Fibroblast of lung (primary cell): ENCODE measurements around the gene CABP7. TPM values are rescaled to one million over a fixed set of nuclear protein-coding genes. Genes with fewer than 3 reads are reported as not detected.

Experiments used
- DNase-seq, 2 donors: peaks; one replicate each; pipeline versions ENCODE4 v3.0.0 to v3.0.0-alpha.2; 2010; ENCODE audit warnings: low read depth in 2 of 2
- H2AFZ ChIP-seq: 2 replicates; pipeline ENCODE4 v1.5.1; 2012; ENCODE audit warnings: low read length, control low read depth, inconsistent platforms
- H3K27ac ChIP-seq: 2 replicates; pipeline ENCODE4 v1.5.1; 2011; ENCODE audit warnings: low read length, control low read depth; ENCODE audit not compliant: insufficient read depth
- H3K27me3 ChIP-seq: 2 replicates; pipeline ENCODE4 v1.5.1; 2011; ENCODE audit warnings: mild to moderate bottlenecking, low read length; ENCODE audit not compliant: control insufficient read depth, insufficient read depth
- H3K36me3 ChIP-seq: 2 replicates; pipeline ENCODE4 v1.5.1; 2011; ENCODE audit warnings: low read length; ENCODE audit not compliant: control insufficient read depth, insufficient read depth
- H3K4me1 ChIP-seq: 2 replicates; pipeline ENCODE4 v1.5.1; 2011; ENCODE audit warnings: low read length; ENCODE audit not compliant: control insufficient read depth, insufficient read depth; ENCODE audit errors: extremely low read depth
- H3K4me2 ChIP-seq: 2 replicates; pipeline ENCODE4 v1.5.1; 2011; ENCODE audit warnings: low read length, control low read depth; ENCODE audit not compliant: insufficient read depth; ENCODE audit errors: extremely low read depth
- H3K4me3 ChIP-seq, 4 experiments: fragments of 200-600 bp in 1 of 4; sonication (generic) in 1 of 4; replicated peaks in 1 of 4; 2 replicates each; pipeline ENCODE4 v1.5.1; 2011 to 2016; ENCODE audit warnings: low read length in 4 of 4, low read depth in 3 of 4, mild to moderate bottlenecking in 3 of 4, control low read depth in 2 of 4, inconsistent platforms in 1 of 4, mixed read lengths in 1 of 4; ENCODE audit not compliant: insufficient read depth in 1 of 4; ENCODE audit errors: control extremely low read depth in 1 of 4
- H3K79me2 ChIP-seq: 2 replicates; pipeline ENCODE4 v1.5.1; 2012; ENCODE audit warnings: mild to moderate bottlenecking, low read length, inconsistent platforms; ENCODE audit not compliant: control insufficient read depth, insufficient read depth
- H3K9ac ChIP-seq: 2 replicates; pipeline ENCODE4 v1.5.1; 2011; ENCODE audit warnings: mild to moderate bottlenecking, low read length, control low read depth; ENCODE audit not compliant: insufficient read depth
- H3K9me3 ChIP-seq: 2 replicates; pipeline ENCODE4 v1.5.1; 2012; ENCODE audit warnings: low read depth, low read length; ENCODE audit not compliant: control insufficient read depth, insufficient read depth
- H4K20me1 ChIP-seq: 2 replicates; pipeline ENCODE4 v1.5.1; 2011; ENCODE audit warnings: low read length; ENCODE audit not compliant: control insufficient read depth, insufficient read depth; ENCODE audit errors: extremely low read depth
- EZH2 ChIP-seq: IDR thresholded peaks from 2 replicates; pipeline ENCODE4 v1.5.1; 2012; ENCODE audit warnings: low read length, control low read depth, mild to moderate bottlenecking; ENCODE audit errors: missing control alignments
- polyA plus RNA-seq, 2 donors: library from polyadenylated mRNA; depleted of rRNA in 1 of 2; stranded (reverse) in 1 of 2; unstranded in 1 of 2; fragments of >200 nt; gene quantifications; 2 replicates each; pipeline ENCODE4 v1.2.1, GENCODE V29; 2011 to 2012; ENCODE audit warnings: missing spikeins in 1 of 2
- total RNA-seq: library from RNA; depleted of rRNA; stranded (reverse); fragments of >200 nt; gene quantifications from 2 replicates; pipeline ENCODE4 v1.2.1, GENCODE V29; 2014
- TF ChIP-seq, protein P1 (sequence below), 2 donors: IDR thresholded peaks in 1 of 2; conservative IDR thresholded peaks in 1 of 2; 1 replicate in 1 of 2; 2 replicates in 1 of 2; pipeline ENCODE4 v1.5.1; 2011 to 2012; ENCODE audit warnings: low read length in 2 of 2, control low read depth in 1 of 2, inconsistent platforms in 1 of 2, low read depth in 1 of 2, mild to moderate bottlenecking in 1 of 2

CABP7 gene
- total and polyA plus RNA-seq, 2 donors (not counting 1 experiment from before 2014, with no cell fraction given) = not detected

GRCh38 chr22:29707471-29707870, 12.3 kb upstream of the CABP7 start:
- Histone ChIP-seq H3K27me3 (peaks cover 23% of the 10 kb centered on the region), H3K4me2 (no peak overlapping the region), H3K36me3 (no peaks in the 10 kb centered on the region), H3K4me3 (no peak overlapping the region), H3K27ac (no peak overlapping the region), H2AFZ (no peak overlapping the region), H3K9me3 (no peaks in the 10 kb centered on the region), H4K20me1 (no peaks in the 10 kb centered on the region), H3K9ac (no peak overlapping the region), H3K4me1 (no peaks in the 10 kb centered on the region), H3K79me2 (no peaks in the 10 kb centered on the region)
- TF ChIP-seq, protein P1, sequence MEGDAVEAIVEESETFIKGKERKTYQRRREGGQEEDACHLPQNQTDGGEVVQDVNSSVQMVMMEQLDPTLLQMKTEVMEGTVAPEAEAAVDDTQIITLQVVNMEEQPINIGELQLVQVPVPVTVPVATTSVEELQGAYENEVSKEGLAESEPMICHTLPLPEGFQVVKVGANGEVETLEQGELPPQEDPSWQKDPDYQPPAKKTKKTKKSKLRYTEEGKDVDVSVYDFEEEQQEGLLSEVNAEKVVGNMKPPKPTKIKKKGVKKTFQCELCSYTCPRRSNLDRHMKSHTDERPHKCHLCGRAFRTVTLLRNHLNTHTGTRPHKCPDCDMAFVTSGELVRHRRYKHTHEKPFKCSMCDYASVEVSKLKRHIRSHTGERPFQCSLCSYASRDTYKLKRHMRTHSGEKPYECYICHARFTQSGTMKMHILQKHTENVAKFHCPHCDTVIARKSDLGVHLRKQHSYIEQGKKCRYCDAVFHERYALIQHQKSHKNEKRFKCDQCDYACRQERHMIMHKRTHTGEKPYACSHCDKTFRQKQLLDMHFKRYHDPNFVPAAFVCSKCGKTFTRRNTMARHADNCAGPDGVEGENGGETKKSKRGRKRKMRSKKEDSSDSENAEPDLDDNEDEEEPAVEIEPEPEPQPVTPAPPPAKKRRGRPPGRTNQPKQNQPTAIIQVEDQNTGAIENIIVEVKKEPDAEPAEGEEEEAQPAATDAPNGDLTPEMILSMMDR (conservative IDR thresholded peaks at IDR 0.05 in 1 of 2, IDR thresholded peaks at IDR 0.05 in 1 of 2; ENCODE audit: low read depth in 1 of 2, low read length in 2 of 2) = no peak
- TF ChIP-seq EZH2 = no peak
- DNase-seq = no peak

- H3K9me3 ChIP-seq = no peaks in the 10 kb centered on the region
- H3K27ac ChIP-seq = no peak overlapping the region
- H3K4me3 ChIP-seq = no peak overlapping the region
- no peak overlapping the region for H2AFZ ChIP-seq
- no peaks in the 10 kb centered on the region for H3K79me2 ChIP-seq
- H4K20me1 ChIP-seq = no peaks in the 10 kb centered on the region
- no peaks in the 10 kb centered on the region for H3K4me1 ChIP-seq
- H3K36me3 ChIP-seq = no peaks in the 10 kb centered on the region
- TF ChIP-seq, protein P1 (conservative IDR thresholded peaks at IDR 0.05 in 1 of 2, IDR thresholded peaks at IDR 0.05 in 1 of 2; ENCODE audit: low read depth in 1 of 2, low read length in 2 of 2) = no peak
- no peak for TF ChIP-seq EZH2
- no peak overlapping the region for H3K9ac ChIP-seq
- DNase-seq = no peak
- peaks cover 27% of the 10 kb centered on the region for H3K27me3 ChIP-seq
- H3K4me2 ChIP-seq = no peak overlapping the region
Measured at GRCh38 chr22:29710193-29710592, 9.6 kb upstream of the CABP7 start.

DNA sequence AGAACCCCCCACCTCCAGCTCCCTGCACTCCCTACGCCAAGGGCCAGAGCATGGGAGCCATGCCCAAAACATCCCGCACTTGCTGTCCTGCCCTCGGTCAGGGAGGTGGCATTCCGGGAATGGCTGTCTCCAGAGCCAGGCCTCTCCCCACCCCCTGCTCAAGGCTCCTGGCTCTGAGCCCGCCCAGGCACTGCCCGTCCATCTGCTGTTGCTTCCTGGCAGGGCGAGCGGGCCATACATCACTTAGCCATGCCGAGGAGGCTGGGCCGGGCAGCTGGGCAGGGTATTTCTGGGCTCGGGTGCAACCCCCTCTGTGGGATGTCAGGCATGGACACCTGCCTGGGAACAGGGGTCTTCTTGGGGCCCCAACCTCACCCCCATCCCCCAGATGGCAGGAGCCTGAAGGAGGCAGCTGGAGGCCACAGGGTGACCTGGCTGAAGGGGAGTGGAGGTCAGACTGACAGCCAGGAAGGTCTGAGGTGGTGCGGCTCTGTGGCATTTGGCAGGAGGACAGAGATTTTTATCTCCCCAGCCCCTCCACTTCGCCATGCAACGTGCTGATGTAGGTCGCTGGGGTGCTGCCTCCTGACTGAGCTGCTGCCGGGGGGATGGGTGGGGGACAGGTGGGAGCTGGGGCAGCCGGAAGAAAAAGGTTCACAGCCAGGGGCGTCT, 8.7 kb upstream of the CABP7 start:
- Histone ChIP-seq H3K27me3 (peaks cover 30% of the 10 kb centered on the region), H3K79me2 (no peaks in the 10 kb centered on the region), H3K4me2 (no peak overlapping the region), H2AFZ (no peak overlapping the region), H4K20me1 (no peaks in the 10 kb centered on the region), H3K27ac (no peak overlapping the region), H3K9me3 (no peaks in the 10 kb centered on the region), H3K9ac (no peak overlapping the region), H3K4me1 (no peaks in the 10 kb centered on the region), H3K36me3 (no peaks in the 10 kb centered on the region), H3K4me3 (no peak overlapping the region)
- TF ChIP-seq, protein P1 (conservative IDR thresholded peaks at IDR 0.05 in 1 of 2, IDR thresholded peaks at IDR 0.05 in 1 of 2; ENCODE audit: low read depth in 1 of 2, low read length in 2 of 2) = no peak
- TF ChIP-seq EZH2 = no peak
- DNase-seq = no peak
